ENCODE data around the gene COMMD3.

DNA sequence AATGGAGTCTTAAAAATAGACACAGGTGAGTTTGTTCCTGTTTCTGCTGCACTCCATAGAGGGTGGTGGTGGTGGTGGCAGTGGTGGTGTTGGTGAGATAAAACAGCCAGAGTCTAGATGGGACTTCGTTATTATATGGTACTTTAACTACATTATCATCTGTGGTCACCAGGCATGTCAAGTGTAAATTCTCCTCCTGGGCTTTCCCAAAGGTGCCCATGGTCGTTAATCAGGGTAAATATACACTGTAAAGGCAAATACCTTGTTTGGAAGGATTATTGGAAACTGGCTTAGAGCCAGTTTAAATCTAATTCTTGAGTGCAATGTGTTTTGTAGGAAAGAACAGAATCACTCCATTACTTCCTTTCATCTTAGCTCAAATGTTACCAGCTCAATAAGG is 21.5 kb upstream of the COMMD3 start:
- TF ChIP-seq POLR2AphosphoS5 (IDR thresholded peaks at IDR 0.05) (no peak), EP300 (IDR thresholded peaks at IDR 0.05) (no peak)
- TF ChIP-seq, protein P1, sequence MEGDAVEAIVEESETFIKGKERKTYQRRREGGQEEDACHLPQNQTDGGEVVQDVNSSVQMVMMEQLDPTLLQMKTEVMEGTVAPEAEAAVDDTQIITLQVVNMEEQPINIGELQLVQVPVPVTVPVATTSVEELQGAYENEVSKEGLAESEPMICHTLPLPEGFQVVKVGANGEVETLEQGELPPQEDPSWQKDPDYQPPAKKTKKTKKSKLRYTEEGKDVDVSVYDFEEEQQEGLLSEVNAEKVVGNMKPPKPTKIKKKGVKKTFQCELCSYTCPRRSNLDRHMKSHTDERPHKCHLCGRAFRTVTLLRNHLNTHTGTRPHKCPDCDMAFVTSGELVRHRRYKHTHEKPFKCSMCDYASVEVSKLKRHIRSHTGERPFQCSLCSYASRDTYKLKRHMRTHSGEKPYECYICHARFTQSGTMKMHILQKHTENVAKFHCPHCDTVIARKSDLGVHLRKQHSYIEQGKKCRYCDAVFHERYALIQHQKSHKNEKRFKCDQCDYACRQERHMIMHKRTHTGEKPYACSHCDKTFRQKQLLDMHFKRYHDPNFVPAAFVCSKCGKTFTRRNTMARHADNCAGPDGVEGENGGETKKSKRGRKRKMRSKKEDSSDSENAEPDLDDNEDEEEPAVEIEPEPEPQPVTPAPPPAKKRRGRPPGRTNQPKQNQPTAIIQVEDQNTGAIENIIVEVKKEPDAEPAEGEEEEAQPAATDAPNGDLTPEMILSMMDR (IDR thresholded peaks at IDR 0.05), result no peak

Data from gastroesophageal sphincter (tissue), 3 donors.